ENCODE results near the gene CIB4.

CIB4 gene

GRCh38 chr2:26647981-26648380 lies 6.8 kb upstream of the CIB4 start:
- no peak for DNase-seq (ENCODE audit: extremely low read depth, low read depth)
- TF ChIP-seq CTCF (IDR thresholded peaks at IDR 0.05; ENCODE audit: low read depth, low read length) = no peak

GRCh38 chr2:26646986-26647672 lies 6.0 kb upstream of the CIB4 start:
- DNase-seq (ENCODE audit: extremely low read depth, low read depth) = no peak
- TF ChIP-seq CTCF (IDR thresholded peaks at IDR 0.05; ENCODE audit: low read depth, low read length) = no peak

- no peak for DNase-seq (ENCODE audit: extremely low read depth, low read depth)
- no peak for TF ChIP-seq CTCF (IDR thresholded peaks at IDR 0.05; ENCODE audit: low read depth, low read length)
Measured at GRCh38 chr2:26645762-26646161, 4.6 kb upstream of the CIB4 start.

- no peak for DNase-seq (ENCODE audit: extremely low read depth, low read depth)
- TF ChIP-seq CTCF (IDR thresholded peaks at IDR 0.05; ENCODE audit: low read depth, low read length) = no peak
Measured at GRCh38 chr2:26644188-26644835, 3.1 kb upstream of the CIB4 start.

- TF ChIP-seq CTCF (IDR thresholded peaks at IDR 0.05; ENCODE audit: low read depth, low read length) = no peak
- no peak for DNase-seq (ENCODE audit: extremely low read depth, low read depth)
Measured at GRCh38 chr2:26642429-26642828, 1.3 kb upstream of the CIB4 start.

GRCh38 chr2:26640331-26640745 lies 828 bp downstream of the CIB4 start:
- no peak for DNase-seq (ENCODE audit: extremely low read depth, low read depth)

More at GRCh38 chr2:26640331-26640745, 828 bp downstream of the CIB4 start:
- no peak for TF ChIP-seq CTCF (IDR thresholded peaks at IDR 0.05; ENCODE audit: low read depth, low read length)
